GF-D8 (cell line): ENCODE data around the gene SORCS2.

Source experiments
- DNase-seq: peaks from one replicate; lab custom pipeline; 2025; lab: John Stamatoyannopoulos, UW

The SORCS2 gene

DNA sequence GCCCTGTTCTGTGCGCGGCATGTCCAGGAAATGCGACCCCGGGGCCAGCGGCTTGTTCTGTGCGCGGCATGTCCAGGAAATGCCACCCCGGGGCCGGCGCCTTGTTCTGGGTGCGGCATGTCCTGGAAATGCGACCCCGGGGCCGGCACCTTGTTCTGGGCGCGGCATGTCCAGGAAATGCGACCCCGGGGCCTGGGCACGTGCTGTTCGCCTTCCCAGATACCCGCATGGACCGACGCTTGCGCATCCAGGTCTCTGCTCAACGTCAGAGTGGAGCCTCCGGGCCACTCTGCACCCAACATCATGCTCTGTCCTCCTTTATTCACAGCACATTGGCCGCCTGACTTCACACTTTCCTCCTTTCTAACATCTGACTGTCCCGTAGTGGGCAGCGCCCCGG, 318.2 kb downstream of the SORCS2 start:
- DNase-seq = no peak

DNA sequence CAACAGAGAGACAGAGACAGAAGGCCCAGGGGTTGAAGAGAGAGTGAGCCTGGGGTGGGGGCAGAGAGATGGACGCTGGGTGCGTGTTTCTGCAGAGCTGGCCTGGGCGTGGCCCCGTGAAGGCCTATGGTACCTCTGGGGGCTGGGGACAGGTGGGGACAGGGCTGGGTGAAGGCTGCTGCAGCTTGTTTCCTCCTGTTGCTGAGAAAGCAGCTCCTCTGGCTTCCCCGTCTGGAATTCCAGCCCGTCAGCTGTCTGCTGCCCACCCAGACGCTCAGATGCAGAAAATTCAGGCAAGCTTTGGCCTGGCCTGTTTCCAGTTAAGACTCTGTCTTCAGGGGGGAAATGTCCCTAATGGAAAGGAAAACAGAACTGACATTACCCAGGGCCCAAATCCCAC, 319.2 kb downstream of the SORCS2 start:
- DNase-seq = no peak

DNA sequence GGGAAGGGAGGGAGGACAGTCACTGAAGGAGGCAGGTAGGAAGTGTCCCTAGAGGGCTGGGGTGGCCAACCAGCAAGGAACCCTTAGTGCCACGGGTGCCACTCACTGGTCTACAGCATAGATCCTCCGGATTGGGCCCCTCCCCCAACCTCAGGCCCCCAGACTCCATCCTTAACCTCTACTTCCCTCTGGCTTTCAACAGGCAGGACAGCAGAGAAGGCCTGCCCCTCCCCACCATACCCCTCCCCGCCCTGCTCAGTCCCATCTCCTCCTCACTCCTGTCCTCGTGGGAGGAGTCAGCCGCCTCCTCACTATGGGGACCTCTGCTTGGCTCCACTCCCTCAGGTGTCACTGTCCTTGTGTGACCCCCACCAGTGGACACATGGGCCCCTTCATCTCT, 320.1 kb downstream of the SORCS2 start:
- DNase-seq = no peak

DNA sequence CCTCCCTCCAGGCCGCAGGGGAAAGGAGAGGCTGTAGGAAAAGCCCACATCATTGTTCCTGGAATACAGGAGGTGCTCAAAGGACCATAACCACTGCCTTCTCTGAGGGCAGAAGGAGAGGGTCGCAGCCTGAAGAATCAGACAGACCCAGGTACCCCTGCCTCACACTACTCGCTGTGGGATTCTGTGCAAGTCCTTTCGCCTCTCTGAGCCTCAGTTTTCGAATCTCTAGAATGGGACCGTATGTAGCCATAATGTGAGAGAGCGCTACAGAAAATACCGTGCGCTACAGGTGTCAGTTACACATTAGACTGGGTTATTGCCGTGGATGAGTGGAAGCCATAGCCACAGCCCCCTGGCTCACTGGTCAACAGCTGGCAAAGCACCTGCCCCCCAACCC, 320.6 kb downstream of the SORCS2 start:
- no peak for DNase-seq

DNA sequence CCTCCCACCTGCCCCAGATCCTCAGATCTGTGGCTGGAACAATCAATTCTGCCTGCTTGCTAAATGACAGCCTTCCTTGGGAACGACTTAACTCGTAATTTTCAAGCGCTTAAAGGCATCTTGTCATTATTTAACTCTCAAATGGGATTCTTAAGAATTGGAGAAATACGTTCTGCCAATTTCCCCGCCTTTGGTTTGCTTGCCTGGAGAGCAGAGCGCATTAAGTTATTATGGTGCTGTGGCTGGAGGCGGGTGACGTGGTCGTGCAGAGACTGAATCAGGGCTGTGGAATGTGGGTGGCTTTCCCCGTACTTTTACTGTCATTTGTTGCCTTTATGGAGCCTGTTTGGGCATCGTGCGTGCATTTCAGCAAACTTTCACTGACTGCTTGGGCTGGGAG, 321.3 kb downstream of the SORCS2 start:
- DNase-seq = no peak

DNA sequence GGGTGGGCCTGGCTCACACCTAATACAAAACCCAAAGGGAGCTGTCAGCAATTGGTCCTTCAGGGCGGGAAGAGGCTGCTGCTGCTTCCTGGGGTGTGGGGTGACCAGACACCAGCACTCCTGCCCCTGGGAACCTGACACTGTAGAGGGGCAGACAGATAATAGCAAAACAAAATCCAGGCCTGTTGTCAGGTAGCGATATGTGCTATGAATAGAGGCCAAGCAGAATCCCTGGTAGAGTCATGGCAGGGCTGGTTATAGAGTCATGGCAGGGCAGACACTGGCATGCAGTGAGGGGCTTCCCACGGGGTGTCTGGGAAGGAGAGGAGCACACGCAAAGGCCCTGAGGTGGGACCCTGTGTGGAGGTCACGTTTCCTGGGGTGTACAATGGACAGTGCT, 321.9 kb downstream of the SORCS2 start:
- DNase-seq = no peak

DNA sequence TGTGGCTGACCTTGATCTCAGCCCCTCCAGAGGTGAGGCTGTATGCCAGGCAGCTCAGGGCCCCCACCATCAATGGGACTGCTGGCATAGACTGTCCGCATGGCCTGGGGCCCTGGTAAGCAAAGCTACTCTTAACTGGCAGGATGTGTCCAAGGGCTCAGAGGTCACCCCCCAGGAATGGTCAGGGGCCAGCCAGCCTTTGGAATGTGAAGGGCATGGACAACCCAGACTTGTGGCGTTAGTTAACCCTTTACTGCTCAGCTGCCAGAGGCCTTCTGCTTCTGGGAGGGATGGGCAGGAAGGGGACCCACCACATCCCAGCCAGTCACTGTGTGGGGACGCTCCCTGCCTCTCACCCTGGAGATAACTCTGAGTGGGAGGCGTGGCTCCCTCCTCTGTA, 322.5 kb downstream of the SORCS2 start:
- DNase-seq = no peak

DNA sequence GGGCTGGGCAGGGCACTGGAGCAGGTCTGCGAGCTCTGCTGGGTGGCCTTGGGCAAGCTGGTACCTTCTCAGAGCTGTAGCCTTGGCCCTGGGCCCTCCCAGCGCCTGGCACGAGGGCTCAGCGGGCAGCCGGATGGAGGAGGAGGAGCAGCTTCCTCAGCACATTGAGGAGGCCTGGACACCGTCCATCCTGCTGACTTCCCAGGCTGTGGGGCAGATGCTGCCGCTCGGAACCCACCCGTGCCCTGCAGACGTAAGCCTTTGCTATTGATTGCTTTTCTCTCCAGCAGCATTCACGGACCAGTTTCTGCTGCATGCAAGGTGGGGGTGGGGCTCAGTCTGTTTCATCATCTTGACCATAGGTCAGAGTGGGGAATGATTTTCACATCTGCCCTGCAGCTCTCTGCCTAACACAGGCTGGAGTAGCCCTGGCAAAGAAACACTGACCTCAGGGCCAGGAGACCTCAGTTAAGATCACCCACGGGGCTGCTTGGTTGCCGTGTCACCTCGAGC, 323.1 kb downstream of the SORCS2 start:
- DNase-seq = no peak

DNA sequence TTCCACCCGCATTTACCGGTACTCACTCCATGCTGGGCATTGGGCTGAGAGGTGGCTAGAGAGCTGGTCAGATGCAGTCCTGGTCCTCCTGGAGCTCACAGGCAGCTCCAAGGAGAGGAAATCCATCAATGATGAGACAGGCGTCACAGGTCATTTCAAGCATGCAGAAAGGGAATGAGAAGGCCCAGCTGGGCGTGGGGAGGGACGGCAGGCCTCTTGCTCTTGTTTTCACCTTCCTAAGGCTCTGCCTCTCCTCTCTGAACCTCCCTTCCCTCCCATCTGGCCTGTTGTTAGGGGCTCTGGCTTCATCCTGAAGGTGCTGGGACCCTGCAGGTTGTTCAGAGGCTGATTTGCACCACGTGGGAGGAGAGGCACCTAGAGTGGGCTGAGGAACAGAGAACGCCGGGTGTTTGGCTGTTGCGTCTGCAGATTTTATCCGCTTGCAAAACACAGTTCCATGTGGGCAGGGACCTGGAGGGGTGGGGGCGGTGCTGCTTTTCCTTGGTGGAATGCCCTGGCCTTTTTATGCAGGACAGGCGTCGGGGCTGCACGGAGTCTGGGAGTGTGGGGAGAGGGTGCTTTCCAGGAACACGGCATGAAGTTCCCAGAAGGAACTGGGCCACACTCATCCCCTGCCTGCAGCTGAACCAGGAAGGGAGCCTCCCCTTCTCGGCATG, 323.9 kb downstream of the SORCS2 start:
- DNase-seq = no peak

DNA sequence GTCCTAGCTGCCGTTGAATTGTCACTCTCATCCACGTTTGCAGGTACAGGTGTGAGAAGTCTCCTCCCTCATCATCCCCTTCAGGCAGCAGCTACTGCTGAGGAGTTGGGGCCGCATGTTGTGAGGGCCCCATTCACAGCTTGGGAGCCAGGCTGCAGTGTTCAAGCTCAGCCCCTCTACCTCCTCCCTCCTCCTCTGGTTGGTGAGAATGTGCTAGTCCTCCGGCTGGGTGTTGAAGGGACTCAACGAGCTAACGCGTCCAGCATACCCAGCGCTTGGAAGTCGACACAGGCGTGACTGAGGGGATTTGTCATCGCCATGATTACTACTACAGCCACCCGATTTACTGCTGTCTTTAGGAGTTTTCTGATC, 324.4 kb downstream of the SORCS2 start:
- no peak for DNase-seq

DNA sequence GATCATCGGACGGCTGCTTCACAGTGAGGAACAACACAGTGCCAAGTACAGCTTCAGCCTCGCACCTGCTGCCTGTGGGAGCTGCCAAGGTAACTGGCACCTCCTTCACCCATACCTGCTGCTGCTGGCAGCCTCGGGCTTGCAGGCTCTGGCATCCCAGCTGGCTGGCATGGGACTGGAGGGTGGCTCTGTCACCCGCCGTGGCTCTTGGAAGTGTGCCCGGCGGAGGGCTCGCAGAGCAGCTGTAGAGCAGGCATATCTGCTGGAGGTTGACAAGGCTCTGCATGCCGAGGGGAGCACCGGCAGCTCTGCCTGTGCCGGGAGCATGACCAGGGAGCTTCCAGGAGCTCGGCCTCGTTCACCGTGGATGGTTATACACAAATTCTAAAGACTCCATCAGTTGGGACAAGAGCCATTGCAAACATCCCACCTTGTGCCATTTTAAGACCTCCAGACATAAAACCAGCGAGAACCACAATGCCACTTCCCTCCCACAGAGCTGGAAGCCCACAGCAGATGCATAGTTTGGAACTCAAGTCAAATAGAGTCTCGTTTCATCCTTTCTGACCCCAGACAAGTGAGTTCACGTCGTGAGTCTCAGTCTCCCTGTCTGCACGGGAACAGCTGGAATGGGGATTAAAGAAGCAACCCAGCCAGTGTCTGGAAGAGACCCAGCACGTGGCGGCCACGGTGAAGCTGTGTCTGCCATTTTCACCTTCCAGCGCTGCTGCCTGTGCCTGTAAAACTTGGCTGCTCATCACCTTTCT, 326.7 kb downstream of the SORCS2 start:
- DNase-seq = no peak

DNA sequence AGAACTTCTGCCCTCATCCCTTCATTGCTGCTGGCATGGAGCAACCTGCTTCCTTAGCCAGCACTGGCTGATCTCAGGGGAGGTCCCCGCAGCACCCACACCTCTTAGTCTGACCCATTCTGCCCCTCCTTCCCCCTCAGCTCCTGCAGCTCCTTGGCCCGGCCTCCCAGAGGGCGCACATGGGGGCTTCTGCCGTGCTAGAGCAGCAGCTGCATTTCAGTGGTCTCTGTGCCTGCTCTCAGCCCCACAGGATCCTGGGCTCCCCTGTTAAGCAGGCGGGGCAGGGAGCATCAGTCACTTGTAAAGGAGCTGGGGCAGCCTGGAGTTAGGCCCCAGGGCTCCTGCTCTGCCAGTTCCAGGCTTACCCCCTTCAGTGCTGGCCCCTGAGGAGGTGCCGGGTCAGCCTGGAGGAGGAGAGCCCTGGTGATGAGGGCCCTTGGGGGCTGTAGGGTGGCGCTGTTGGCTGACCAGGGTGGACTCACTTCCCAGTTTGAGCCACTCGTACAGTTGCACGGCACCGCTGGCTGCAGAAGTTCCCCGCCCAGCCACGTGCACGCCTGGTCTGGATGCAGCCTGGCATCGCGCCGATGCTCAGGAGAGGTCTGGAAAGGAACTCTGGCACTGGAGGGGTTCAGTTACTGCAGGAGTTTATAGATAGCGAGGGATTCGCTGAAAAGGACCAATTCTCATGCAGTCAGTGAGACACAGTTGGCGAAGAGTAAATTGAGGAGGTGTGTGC, 327.5 kb downstream of the SORCS2 start:
- DNase-seq = no peak

DNA sequence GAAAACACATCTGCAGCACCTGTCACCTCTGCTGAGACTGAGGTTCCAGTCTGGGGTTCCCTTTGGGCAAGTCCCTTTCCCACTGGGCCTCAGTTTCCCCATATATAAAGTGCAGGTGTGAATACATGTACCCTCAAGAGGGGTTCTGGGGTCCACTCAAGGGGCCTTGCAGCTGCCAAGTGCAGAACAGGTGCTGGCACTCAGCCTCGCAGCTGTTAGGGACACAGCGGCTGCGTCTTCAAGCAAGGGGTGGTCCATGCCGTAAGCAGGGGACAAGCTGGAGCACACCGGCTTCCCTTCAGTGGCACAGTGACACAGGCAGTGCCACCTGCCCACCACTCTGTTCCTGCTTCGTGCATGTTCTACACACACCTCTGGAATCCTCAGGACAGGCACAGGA, 329.3 kb downstream of the SORCS2 start:
- no peak for DNase-seq

DNA sequence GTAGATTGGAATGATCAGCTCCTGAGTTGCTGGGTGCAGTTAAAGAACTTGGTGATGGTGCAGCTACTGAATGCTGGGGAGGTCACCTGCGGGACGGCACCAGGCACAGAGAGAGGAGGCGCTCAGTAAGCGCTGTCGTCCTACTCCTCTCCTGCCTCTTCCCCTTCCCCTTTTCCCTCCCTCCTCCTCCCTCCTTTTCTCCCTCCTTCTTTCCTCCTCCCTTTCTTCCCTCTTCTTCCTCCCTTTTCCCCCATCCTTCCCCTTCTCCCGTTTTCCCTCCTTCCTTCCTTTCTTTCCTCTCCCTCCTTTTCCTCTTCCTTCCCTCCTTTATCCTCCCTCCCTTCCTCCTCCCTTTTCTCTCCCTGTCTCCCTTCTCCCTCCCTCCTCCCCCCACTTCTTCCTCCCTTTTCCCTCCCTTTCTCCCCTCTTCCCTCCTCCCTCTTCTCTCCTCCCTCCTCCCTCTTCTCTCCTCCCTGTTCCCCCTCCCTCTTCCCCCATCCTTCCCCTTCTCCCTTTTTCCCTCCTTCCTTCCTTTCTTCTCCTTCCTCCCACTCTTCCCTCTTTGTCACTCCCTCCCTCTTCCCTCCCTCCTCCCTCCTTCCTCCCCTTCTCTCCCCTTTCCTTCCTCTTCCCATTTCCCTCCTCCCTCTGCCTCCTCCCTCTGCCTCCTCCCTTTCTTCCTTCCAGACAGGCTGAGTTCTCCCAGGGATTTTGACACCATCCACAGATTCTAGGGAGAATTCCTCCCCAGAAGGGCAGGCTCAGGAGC, 330.3 kb downstream of the SORCS2 start:
- no peak for DNase-seq

DNA sequence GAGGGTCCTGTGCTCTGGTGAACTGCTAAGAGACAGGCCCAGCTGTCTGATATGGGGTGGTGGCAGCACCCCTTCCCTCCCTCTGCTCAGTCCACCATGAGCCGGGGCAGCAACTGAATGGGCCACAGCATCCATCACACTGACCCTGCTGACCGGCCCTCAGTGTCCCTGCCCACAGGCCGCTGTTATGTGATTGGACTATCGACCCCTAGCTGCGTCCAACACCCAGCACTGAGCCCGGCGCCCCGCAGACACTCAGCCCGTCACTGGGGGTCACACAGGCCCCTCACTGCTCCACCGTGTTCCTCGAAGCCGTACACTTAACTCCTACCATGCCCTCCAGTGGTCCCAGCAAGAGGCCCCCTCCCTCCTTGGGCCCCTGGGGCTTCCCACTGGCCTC, 331.2 kb downstream of the SORCS2 start:
- DNase-seq = no peak

DNA sequence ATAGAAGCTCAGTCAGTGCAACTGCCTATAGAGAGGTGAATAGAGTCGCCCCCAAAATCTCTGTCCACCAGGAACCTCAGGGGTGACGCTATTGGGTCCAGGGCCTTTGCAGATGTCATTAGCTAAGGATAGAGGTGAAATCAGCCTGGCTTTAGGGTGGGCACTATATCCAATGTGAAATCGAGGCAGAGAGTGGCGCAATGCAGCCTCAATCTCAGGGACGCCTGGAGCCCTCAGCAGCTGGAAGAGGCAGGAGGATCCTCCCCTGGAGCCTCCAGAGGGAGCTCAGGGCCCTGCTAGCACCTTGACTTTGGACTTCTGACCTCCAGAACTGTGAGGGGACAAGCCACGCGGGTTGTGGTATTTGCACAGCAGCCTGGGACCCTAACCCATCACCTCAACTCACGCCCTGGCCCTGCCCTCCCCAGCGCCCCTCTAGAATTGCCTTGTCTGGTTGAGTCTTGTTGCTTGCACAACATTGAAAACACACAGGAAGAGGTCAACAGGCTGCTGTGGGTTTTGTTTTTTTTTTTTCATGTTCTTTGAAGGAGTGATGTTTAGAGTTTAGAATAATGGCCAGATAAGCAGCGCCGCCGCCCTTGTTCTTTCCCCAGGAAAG, 331.8 kb downstream of the SORCS2 start:
- DNase-seq = no peak

DNA sequence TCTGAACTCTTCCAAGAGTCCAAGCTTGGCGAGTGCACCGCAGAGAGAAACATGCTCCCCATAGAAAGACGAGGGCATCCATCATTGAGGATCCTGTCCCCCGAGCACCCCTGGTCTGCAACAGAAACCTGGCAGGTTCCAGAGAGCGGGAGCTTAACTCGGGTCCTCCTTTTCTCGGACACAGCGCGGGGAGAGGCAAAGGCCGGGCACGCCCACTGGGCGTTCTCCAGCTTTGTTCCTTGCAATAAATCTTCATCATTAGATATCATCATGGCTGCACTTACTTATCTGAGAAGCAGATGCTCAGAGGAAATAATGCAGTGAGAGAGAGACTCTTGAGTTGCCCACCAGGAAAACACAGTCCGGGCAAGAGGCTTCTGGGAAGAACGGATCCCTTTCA, 332.5 kb downstream of the SORCS2 start:
- no peak for DNase-seq

DNA sequence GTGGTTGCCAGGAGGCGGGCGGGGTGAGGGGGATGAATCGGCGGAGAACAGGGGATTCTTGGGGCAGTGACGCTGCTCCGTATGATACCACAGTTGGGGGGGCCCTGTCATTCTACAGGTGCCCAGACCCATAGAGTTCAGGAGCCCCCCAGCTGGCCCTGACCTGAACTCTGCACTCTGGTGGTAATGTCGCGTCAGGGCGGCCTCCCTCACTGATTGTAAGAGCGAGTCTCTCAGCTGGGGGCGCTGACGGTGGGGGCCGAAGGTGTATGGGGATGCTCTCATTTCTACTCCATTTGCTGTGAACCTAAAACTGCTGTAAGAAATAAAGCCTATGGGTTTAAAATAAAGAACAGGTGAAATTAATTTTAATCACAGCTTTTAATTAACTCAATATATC, 334.2 kb downstream of the SORCS2 start:
- no peak for DNase-seq

DNA sequence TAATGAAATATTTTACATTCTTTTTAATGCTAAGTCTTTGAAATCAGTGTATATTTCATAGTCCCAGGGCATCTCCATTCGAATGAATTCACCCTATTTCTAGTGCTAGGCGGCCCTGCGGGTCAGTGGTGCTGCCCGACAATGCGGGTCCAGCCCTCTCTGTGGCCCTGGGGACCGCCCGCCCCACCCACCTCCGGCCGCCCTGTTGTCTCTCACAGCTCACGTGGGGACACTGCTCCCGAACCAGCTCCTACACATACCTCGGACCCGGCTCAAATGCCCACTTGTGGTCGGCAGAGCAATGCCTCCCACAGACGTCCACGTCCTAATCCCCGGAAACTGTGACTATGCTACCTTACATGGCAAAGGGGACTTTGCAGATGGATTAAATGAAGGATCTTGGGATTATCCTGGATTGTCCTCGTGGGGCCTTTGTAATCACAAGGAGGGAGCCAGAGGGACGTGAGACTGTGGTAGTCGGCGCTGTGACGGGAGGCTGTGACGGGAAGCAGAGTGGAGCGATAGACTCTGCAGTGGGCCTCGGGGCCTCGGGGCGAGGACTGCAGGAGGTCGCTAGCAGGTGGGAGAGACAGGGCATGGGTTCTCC, 334.7 kb downstream of the SORCS2 start:
- DNase-seq = no peak

DNA sequence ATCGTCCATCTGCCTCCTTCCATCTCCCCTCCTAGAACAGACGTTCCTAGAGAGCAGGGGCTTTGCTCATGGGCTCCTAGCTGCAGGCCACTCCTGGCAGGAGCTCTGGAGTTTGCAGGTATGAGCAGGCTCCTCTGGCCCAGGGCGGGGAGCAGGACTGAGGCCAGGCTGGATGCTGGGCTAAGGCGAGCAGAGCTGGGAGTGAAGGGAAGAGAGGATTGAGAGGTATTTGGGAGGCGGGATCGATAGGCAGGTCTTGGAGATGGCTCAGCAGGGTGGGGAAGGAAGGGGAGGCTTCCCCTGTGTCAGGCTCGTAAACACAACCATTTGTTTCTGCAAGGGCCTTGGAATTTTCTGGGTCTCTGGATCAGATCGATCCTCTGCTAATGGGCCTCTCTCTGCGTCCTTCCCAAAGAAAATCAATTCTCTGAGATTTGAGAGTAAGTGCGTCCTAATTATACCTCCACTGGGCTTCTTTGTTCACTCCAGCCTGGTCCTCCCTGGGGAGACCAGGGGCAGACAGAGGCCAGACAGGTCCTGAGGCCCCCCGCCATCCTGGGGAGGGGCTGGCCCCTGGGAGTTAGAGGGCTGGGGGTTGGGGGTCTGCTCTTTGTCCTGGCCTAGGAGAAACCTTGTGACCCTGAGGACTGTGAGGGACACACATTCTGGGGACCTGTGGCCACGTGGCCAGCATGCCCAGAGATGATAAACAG, 337.2 kb downstream of the SORCS2 start:
- DNase-seq = no peak

DNA sequence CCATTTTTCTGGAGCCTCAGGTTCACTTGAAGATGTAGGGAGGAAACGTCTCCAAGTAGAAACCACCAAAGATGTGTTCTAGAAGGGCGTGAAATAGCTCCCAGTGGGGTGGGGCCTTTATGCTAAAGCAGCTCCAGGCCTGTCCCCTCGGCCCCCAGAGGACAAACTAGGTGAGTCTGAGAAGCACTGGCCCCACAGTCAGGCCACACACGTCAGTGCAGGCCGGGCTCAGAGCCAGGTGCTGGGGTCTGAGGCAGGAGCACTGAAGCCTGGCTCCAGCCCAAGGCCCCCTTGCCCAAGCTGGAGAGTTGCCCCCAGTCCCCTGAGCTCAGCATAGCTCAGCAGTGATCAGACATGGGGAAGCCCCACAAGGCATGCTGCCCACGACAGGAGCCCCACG, 337.7 kb downstream of the SORCS2 start:
- DNase-seq = no peak
